ENCODE measurements around the gene PDCL2. TPM values are rescaled to one million over a fixed set of nuclear protein-coding genes. Genes with fewer than 3 reads are reported as not detected.

The PDCL2 gene
- total and polyA plus RNA-seq, 10 of the 15 experiments (the other 5 are each of a cell fraction or from before 2014, with no cell fraction given): not detected

DNA sequence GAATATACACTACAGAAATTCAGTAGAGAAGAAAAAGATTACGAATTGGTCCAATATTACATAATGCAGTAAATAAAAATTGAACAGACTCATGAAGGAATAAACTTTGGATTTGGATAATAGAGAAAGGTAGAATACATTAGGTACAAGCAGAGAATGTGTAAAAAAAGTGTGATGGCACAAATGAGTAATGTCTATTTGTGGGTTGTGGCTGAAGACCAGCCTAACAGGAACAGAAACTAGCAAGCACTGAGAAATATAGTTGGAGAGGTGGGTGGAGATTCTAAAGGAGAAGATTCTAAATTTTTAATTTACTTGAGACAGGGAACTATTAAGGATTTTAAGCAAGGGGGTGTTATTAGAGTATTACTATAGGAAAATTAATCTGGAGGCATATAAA is 30.2 kb downstream of the PDCL2 start:
- ChIA-PET POLR2A (no interaction called here), CTCF (interaction anchor here (0.7 to 1.3 kb wide), 3 partner anchors 10 to 217 kb away, joined by 3 to 5 read pairs (median 4); no protein-coding TSS in a partner anchor), SMC1A (ENCODE audit: uncharacterized antibody, unreplicated experiment) (interaction anchor here (1.0 to 1.6 kb wide), 3 partner anchors 10 to 216 kb away, joined by 3 to 4 read pairs (median 3); partner anchors contain the start of gene SRD5A3), RAD21 (ENCODE audit: unreplicated experiment) (no interaction called here)
- Histone ChIP-seq H3K27ac (ENCODE audit: control insufficient read depth, insufficient read depth) (no peak overlapping the region), H3K27me3 (replicated peaks in 1 of 2; ENCODE audit: control insufficient read depth in 2 of 2, insufficient read depth in 2 of 2, low read length in 1 of 2) (no peaks in the 10 kb centered on the region), H3K4me2 (ENCODE audit: control insufficient read depth, insufficient read depth) (peak overlapping the region; percentile 67; the same call in 1 of the 2 replicates), H3K4me3 (no peak overlapping the region), H3K9me3 (replicated peaks; ENCODE audit: control insufficient read depth, insufficient read depth, low read length) (no peaks in the 10 kb centered on the region), H3K79me2 (ENCODE audit: control insufficient read depth, insufficient read depth, low read length) (no peaks in the 10 kb centered on the region), H2AFZ (ENCODE audit: control insufficient read depth, low read depth, low read length) (no peak overlapping the region), H3K36me3 (ENCODE audit: control insufficient read depth in 2 of 2, insufficient read depth in 2 of 2, low read length in 1 of 2) (no peaks in the 10 kb centered on the region), H3K9ac (ENCODE audit: control insufficient read depth, insufficient read depth, low read length) (no peak overlapping the region), H3K4me1 (ENCODE audit: control insufficient read depth, insufficient read depth, low read length) (peaks cover 9% of the 10 kb centered on the region; the same call in 1 of the 2 replicates), H4K20me1 (ENCODE audit: control insufficient read depth, insufficient read depth) (no peaks in the 10 kb centered on the region)
- intact Hi-C loops (cut with micrococcal nuclease; ENCODE audit: unreplicated experiment) (no loop called here), in situ Hi-C loops (cut with MboI) (loop anchor here (25.0 kb wide), 1 partner anchor 1250 kb away; no protein-coding TSS in a partner anchor)
- BruUV-seq (replicated peaks): no TSS peak
- FAIRE-seq (peak; percentile 93), ATAC-seq (peak; percentile 100), DNase-seq (ENCODE audit: low read depth, low spot score) (no peak)
- 25% methylated on average over 1 of the region's 1 CpG for WGBS (ENCODE audit: insufficient coverage, insufficient replicate concordance, low lambda C conversion rate, missing lambda C conversion rate)
- TF ChIP-seq, protein P1, sequence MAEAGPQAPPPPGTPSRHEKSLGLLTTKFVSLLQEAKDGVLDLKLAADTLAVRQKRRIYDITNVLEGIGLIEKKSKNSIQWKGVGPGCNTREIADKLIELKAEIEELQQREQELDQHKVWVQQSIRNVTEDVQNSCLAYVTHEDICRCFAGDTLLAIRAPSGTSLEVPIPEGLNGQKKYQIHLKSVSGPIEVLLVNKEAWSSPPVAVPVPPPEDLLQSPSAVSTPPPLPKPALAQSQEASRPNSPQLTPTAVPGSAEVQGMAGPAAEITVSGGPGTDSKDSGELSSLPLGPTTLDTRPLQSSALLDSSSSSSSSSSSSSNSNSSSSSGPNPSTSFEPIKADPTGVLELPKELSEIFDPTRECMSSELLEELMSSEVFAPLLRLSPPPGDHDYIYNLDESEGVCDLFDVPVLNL (IDR thresholded peaks at IDR 0.05; ENCODE audit: low read depth, low read length): no peak
- TF ChIP-seq TCF12 (IDR thresholded peaks at IDR 0.05; ENCODE audit: low read depth, low read length) (no peak), ETV6 (conservative IDR thresholded peaks at IDR 0.05 in 1 of 2, IDR thresholded peaks at IDR 0.05 in 1 of 2; ENCODE audit: borderline replicate concordance in 1 of 2, low read depth in 1 of 2) (no peak), SMC3 (IDR thresholded peaks at IDR 0.05; ENCODE audit: borderline replicate concordance, low read length) (no peak), RCOR1 (conservative IDR thresholded peaks at IDR 0.05; ENCODE audit: low read depth, low read length) (0 out of 2 replicates have a peak, but pooled peaks have one; percentile 71), TARDBP (IDR thresholded peaks at IDR 0.05; ENCODE audit: borderline replicate concordance) (no peak), FOS (IDR thresholded peaks at IDR 0.05; ENCODE audit: borderline replicate concordance, extremely low read depth, insufficient read length) (no peak), STAT3 (IDR thresholded peaks at IDR 0.05; ENCODE audit: low read depth, low read length) (no peak), ZNF207 (IDR thresholded peaks at IDR 0.05; ENCODE audit: borderline replicate concordance) (no peak), MYB (IDR thresholded peaks at IDR 0.05; ENCODE audit: borderline replicate concordance, low read depth, low read length) (no peak), PBX3 (IDR thresholded peaks at IDR 0.05; ENCODE audit: insufficient replicate concordance, low read depth, low read length) (no peak), CHD1 (IDR thresholded peaks at IDR 0.05; ENCODE audit: low read depth, low read length) (no peak), LARP7 (IDR thresholded peaks at IDR 0.05) (no peak), MYC (IDR thresholded peaks at IDR 0.05; ENCODE audit: insufficient read depth, insufficient read length, insufficient replicate concordance, low read length, severe bottlenecking) (no peak), CBFB (IDR thresholded peaks at IDR 0.05; ENCODE audit: low read depth) (peak; percentile 87), ZNF687 (IDR thresholded peaks at IDR 0.05) (no peak), ZNF24 (IDR thresholded peaks at IDR 0.05) (no peak), CBX5 (IDR thresholded peaks at IDR 0.05; ENCODE audit: low read depth) (no peak), NFYA (IDR thresholded peaks at IDR 0.05; ENCODE audit: borderline replicate concordance, low read depth, low read length) (no peak)
